Activated naive CD8-positive, alpha-beta T cell treated with anti-CD3 and anti-CD28 coated beads, Interleukin-2, amount 10 ng/mL, durations not matched to agents 7 days and 5 days (primary cell): ENCODE results near the gene C2. TPM values are rescaled to one million over a fixed set of nuclear protein-coding genes. Genes with fewer than 3 reads are reported as not detected.

Source experiments
- ATAC-seq: fragments of 150-1000 bp; cut with Tn5 transposase; one replicate; pipeline ENCODE4 v1.10.0; 2021; ENCODE audit warnings: low read depth, moderate library complexity
- POLR2A ChIA-PET: fragments of 350-600 bp; sonication (Branson Sonifier 250); formaldehyde crosslinking; loops from one replicate; lab custom pipeline; 2021; ENCODE audit warnings: antibody characterized with exemption; lab: Charles Lee
- DNase-seq: peaks from one replicate; pipeline ENCODE4 v3.0.0; 2021
- H3K27ac Mint-ChIP-seq: one replicate; pipeline ENCODE4 v1.8.0; 2022; ENCODE audit warnings: mild to moderate bottlenecking, mixed read lengths
- H3K27me3 Mint-ChIP-seq: one replicate; pipeline ENCODE4 v1.8.0; 2022; ENCODE audit warnings: mild to moderate bottlenecking, moderate library complexity, mixed read lengths
- H3K36me3 Mint-ChIP-seq: one replicate; pipeline ENCODE4 v1.8.0; 2021; ENCODE audit warnings: mild to moderate bottlenecking, mixed read lengths
- H3K4me1 Mint-ChIP-seq: one replicate; pipeline ENCODE4 v1.8.0; 2021; ENCODE audit warnings: mixed read lengths
- H3K4me3 Mint-ChIP-seq: one replicate; pipeline ENCODE4 v1.8.0; 2022; ENCODE audit warnings: mild to moderate bottlenecking, moderate library complexity, mixed read lengths
- H3K9me3 Mint-ChIP-seq: one replicate; pipeline ENCODE4 v1.8.0; 2021; ENCODE audit warnings: mixed read lengths
- total RNA-seq, 2 experiments: library from RNA; stranded (reverse); gene quantifications; one replicate each; pipeline ENCODE4 v1.2.3, GENCODE V29; 2021

The C2 gene
- total RNA-seq, 2 experiments from 2014 or later: 2.1 to 2.2 TPM

DNA sequence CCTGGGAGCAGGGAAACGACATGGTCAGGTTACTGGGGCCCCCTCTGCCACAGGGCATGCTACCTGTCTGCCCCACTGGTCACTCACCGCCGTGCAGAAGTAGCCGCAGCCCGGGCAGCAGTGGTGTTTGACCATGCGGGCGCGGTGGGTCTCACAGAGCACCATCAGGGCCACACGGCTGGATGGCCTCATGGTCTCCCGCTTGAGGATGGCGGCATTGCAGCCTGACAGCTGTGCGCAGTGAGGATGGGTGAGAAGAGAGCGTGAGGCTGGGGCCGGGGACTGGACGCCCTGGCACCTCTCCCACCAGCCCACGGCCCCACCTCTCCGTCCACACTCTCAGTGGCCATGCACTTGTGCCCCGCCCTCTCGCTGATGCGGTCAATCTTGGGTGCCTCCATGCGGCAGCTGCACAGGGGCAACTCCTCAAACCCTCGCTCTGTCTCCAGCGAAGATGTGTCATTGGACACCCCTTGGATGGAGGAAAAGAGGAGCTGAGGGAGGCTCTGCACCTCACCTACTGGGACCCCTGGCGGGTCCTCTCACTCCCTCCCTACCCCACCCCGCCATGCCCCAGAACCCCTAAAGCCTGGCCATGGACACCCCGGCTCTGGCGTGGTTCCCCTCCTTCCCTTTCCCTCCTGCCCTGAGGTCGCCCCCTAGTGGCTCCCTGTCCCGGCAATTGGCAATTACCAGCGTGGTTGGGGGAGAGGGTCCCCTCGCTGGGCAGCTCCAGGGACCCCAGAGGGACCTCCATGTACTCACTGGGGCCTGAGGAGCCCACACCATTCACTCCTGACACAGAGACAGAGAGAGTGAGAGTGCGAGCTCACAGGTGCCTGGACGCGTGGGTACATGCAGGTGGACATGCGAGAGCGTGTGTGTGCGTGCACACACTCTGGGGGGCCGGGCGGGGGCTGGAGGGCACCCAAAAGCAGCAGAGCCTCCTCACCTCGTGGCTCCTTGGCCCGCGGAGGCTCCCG is 39.0 kb upstream of the C2 start:
- H3K27ac Mint-ChIP-seq: no peak overlapping the region
- H3K36me3 Mint-ChIP-seq: peaks cover 19% of the 10 kb centered on the region
- DNase-seq (peak; percentile 75), ATAC-seq (peak; percentile 55)
- peaks cover 4% of the 10 kb centered on the region for H3K4me1 Mint-ChIP-seq
- H3K9me3 Mint-ChIP-seq: no peaks in the 10 kb centered on the region
- POLR2A ChIA-PET: interaction anchor here (0.7 to 1.6 kb wide), 3 partner anchors 9 to 53 kb away, joined by 3 to 7 read pairs (median 4); partner anchors contain the start of gene EHMT2
- H3K4me3 Mint-ChIP-seq: no peak overlapping the region
- H3K27me3 Mint-ChIP-seq: no peaks in the 10 kb centered on the region

DNA sequence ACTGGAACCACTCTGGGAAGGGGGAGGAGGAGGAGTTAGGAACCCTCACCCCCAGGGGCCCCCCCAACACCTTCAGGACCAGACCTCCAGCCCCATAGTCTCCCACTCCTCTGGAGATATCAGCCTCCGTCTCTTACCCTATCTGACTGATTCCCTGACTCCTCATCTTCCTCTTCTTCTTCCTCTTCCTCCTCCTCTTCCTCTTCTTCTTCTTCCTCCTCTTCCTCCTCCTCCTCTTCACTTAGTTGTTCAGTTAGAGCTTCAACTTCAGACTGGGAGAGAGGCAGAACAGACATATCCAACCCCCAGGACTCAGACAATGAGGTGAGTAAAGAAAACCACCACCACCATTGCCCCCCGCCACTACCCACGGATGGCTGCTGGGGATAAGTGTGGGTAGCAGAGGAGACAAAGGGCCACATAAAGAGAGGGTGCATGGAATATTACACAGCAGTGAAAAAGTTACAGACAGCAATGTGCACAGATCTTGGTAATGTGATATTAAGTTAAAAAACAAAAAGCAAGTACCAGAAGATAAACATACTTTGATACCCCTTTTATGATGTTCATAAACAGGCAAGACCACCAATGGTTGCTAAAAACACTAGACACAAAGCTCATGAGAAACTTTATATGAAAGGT is 38.1 kb upstream of the C2 start:
- H3K4me1 Mint-ChIP-seq: peaks cover 5% of the 10 kb centered on the region
- POLR2A ChIA-PET: interaction anchor here (0.5 to 0.8 kb wide), 2 partner anchors 8 to 9 kb away, joined by 3 to 7 read pairs; partner anchors contain the start of gene EHMT2
- no peaks in the 10 kb centered on the region for H3K9me3 Mint-ChIP-seq
- no peak overlapping the region for H3K27ac Mint-ChIP-seq
- H3K4me3 Mint-ChIP-seq: no peak overlapping the region
- no peaks in the 10 kb centered on the region for H3K27me3 Mint-ChIP-seq
- DNase-seq (no peak), ATAC-seq (no peak)
- H3K36me3 Mint-ChIP-seq: peaks cover 19% of the 10 kb centered on the region

DNA sequence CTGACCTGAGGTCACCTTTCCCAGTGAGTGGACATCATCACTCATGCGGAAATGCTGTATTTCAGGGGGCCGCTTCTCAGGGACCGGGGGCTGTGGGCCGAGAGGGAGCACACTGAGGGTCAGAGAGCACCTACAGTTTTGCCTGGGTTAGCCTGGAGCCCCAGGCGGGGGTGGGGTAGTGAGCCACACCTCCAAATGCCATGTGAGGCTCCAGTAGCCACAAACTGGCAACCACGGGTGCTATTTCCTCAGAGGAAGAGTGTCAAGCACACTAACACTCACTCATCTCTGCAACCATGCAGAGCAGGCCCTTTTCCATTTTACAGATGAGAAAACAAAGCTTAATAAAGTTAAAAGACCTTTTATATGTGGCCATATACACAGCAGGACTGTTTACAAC is 34.7 kb upstream of the C2 start:
- H3K4me3 Mint-ChIP-seq: no peak overlapping the region
- POLR2A ChIA-PET: no interaction called here
- H3K4me1 Mint-ChIP-seq: peaks cover 17% of the 10 kb centered on the region
- ATAC-seq: no peak
- H3K9me3 Mint-ChIP-seq: no peaks in the 10 kb centered on the region
- DNase-seq: no peak
- H3K36me3 Mint-ChIP-seq: peaks cover 19% of the 10 kb centered on the region
- no peaks in the 10 kb centered on the region for H3K27me3 Mint-ChIP-seq
- no peak overlapping the region for H3K27ac Mint-ChIP-seq

DNA sequence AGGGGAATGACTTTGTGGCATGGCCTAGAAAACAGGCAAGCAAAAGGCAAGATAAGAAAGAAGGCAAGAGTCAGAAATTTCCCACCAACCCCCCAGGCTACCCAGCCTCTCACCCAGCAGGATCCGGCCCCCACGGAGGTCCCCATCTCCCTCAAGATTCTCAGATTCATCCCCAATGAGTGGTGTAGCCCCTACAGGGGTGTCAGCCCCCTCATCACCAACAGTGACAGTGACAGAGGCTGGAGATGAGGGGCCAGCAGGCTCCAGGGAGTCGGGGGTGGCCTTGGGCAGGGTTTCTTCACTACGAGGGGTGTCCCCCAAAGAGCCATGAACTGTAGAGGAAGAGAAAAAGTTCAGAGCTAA is 31.0 kb upstream of the C2 start:
- H3K27ac Mint-ChIP-seq: peak overlapping the region; percentile 89
- H3K36me3 Mint-ChIP-seq: peaks cover 14% of the 10 kb centered on the region
- DNase-seq: no peak
- peaks cover 32% of the 10 kb centered on the region for H3K4me1 Mint-ChIP-seq
- H3K4me3 Mint-ChIP-seq: peak overlapping the region; percentile 91
- no peaks in the 10 kb centered on the region for H3K9me3 Mint-ChIP-seq
- ATAC-seq: no peak
- no peaks in the 10 kb centered on the region for H3K27me3 Mint-ChIP-seq
- POLR2A ChIA-PET: interaction anchor here (1.1 to 1.9 kb wide), 3 partner anchors 61 to 1076 kb away, joined by 4 to 6 read pairs (median 5); partner anchors contain the start of gene DDX39B

DNA sequence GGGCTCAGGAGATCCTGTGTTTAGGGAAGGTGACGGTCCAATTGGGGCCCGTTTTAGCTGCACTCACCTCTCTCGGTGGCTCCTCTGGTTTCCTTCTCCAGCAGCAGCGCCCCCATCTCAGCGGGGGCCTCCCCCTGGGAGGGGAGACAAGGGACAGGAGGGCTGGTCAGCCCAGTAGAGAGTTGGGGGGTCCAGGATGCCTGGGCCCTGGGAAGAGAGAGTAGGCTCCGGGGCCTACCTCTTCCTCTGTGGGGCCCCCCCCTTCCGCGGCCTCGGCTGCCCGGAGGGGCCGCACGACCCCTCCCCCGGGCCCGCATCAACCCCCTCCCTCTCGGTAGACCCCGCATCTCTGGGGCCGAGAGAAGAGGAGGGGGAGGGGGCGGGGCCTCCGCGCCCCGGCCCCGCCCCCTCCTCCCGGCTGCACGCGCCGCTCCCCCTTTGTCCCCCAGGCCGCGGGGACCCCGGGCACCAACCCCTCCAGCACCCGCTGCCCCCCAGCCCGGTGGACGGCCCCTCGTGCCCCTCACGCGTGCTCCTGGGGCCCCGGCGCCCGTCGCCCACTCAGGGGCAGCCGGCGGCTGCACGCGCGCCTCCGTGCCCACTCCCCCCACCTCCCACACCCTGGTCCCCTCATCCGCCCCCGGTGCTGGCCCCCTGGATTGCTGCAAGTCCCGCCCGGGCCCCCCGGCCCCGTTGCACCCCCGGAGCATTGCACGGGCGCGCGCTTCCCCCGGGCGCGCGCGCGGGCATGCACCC is 30.5 kb upstream of the C2 start:
- POLR2A ChIA-PET: interaction anchor here (0.6 to 1.9 kb wide), 18 partner anchors 8 to 1075 kb away, joined by 3 to 13 read pairs (median 4); partner anchors contain the start of genes ABHD16A, ATF6B, BAG6 and DDX39B

DNA sequence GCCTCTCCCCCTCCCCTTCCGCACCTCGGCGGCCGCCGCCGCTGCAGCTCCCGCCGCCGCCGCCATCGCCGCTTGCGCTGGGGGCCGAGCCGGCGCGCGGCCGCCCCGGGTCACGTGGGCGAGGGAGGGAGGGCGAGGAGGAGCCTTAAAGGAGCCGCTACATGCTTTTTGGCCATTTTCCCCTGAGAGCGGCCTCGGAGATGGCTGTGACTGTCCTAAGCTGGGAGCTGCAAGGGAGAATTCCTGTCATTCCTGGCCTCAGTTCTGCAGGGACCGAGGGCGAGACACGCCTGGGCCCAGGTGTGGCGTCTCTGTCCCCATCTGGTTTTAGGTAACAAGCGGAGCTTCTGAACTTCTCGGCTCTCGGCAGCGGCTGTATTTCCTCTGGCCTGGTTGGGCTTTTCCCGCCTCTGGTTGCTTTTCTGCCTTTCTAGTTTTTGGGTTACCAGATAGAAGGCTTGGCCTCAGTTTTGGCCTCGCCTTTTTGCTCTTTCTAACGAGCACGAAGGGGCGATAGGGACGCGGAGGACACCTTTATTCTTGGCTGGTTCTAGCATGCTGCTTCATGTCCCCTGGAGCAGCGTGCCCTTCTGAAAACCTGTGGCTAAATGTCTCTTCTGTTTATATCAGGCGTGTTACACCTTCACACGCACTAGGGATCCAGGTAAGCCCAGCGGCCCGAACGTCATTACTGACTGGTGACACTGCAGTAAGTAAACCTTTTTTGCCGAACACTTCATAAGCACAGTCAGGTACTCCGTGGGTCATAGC is 29.7 kb upstream of the C2 start, which contains the start of gene EHMT2:
Gene EHMT2, minus strand, starts transcription at position 87 of the 771 bp plus-strand sequence. Its CDS starts 21 bp downstream, at position 66.
- H3K4me1 Mint-ChIP-seq: peaks cover 36% of the 10 kb centered on the region
- H3K4me3 Mint-ChIP-seq: peak within 1 kb of the TSS; percentile 98
- DNase-seq (peak; percentile 93), ATAC-seq (peak; percentile 62)
- peaks cover 11% of the 10 kb centered on the region for H3K36me3 Mint-ChIP-seq
- H3K27me3 Mint-ChIP-seq: no peaks in the 10 kb centered on the region
- no peaks in the 10 kb centered on the region for H3K9me3 Mint-ChIP-seq
- H3K27ac Mint-ChIP-seq: peak within 1 kb of the TSS; percentile 94
- POLR2A ChIA-PET: interaction anchor here (0.6 to 1.9 kb wide), 23 partner anchors 8 to 1075 kb away, joined by 3 to 13 read pairs (median 4); partner anchors contain the start of genes ABHD16A, ATF6B, BAG6 and DDX39B

More for the DNA sequence above, 30.5 kb upstream of the C2 start:
- Mint-ChIP-seq H3K27ac (peak overlapping the region; percentile 89), H3K36me3 (peaks cover 14% of the 10 kb centered on the region), H3K9me3 (no peaks in the 10 kb centered on the region), H3K27me3 (no peaks in the 10 kb centered on the region), H3K4me1 (peaks cover 32% of the 10 kb centered on the region), H3K4me3 (peak overlapping the region; percentile 91)
- ATAC-seq (peak; percentile 3), DNase-seq (peak; percentile 45)

DNA sequence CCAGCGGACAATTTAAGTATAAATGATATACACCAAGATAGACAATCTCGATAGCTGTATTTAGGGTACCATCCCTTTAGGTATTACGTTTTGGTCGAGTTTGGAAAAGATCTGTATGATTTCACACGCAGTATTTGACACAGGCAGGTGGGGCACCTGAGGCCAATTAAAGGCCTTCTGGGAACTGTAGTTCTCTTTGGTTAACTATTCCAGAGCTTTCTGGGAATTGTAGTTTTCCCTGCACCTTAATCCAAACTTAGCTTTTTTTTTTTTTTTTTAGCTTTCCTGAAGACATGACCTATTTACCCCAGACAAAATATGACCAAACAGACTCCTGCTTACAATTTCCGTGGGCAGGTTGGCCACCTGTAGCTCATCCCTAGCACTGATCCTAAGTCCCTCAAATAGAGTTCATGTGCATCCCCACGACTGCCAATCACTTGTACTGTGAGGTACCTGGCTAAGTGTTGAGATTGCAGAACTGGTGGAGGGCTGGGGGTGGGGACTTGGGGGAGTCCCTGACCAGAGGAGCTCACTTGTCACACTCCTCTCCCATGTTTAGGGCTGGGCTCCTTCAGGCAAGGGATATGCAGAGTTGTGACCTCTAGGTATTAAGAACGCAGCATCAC is 29.0 kb upstream of the C2 start:
- DNase-seq: no peak

DNA sequence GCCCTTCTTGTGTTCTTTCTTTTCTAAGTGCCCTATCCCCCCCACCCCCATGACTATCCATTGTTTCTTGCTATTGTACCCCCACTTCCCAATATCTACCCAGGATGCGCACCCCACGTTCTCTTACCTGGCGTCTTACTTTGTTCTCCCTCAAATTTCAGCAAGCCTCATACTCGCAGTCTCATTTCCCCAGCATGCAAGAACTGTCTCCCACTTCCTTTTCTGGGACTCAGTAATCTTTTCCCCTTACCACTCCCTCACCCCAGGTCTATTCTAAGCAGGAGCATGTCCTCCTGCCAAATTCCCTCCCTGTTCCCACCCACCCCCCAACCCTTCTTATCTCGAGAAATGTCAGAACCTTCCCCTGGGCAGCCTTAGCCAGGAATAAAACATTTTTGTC is 28.3 kb upstream of the C2 start:
- H3K9me3 Mint-ChIP-seq: no peaks in the 10 kb centered on the region
- peaks cover 32% of the 10 kb centered on the region for H3K4me1 Mint-ChIP-seq
- H3K36me3 Mint-ChIP-seq: peaks cover 8% of the 10 kb centered on the region
- peak overlapping the region; percentile 17 for H3K27ac Mint-ChIP-seq
- no peaks in the 10 kb centered on the region for H3K27me3 Mint-ChIP-seq
- POLR2A ChIA-PET: no interaction called here
- DNase-seq (no peak), ATAC-seq (no peak)
- peak overlapping the region; percentile 71 for H3K4me3 Mint-ChIP-seq

More for the DNA sequence above, 29.0 kb upstream of the C2 start:
- peak overlapping the region; percentile 94 for H3K27ac Mint-ChIP-seq
- H3K4me1 Mint-ChIP-seq: peaks cover 34% of the 10 kb centered on the region
- peak overlapping the region; percentile 98 for H3K4me3 Mint-ChIP-seq
- POLR2A ChIA-PET: interaction anchor here (0.6 to 1.9 kb wide), 13 partner anchors 9 to 947 kb away, joined by 3 to 13 read pairs (median 4); partner anchors contain the start of genes ABHD16A, BAG6, DXO and NELFE
- no peaks in the 10 kb centered on the region for H3K27me3 Mint-ChIP-seq
- peak; percentile 11 for ATAC-seq
- no peaks in the 10 kb centered on the region for H3K9me3 Mint-ChIP-seq
- peaks cover 9% of the 10 kb centered on the region for H3K36me3 Mint-ChIP-seq

DNA sequence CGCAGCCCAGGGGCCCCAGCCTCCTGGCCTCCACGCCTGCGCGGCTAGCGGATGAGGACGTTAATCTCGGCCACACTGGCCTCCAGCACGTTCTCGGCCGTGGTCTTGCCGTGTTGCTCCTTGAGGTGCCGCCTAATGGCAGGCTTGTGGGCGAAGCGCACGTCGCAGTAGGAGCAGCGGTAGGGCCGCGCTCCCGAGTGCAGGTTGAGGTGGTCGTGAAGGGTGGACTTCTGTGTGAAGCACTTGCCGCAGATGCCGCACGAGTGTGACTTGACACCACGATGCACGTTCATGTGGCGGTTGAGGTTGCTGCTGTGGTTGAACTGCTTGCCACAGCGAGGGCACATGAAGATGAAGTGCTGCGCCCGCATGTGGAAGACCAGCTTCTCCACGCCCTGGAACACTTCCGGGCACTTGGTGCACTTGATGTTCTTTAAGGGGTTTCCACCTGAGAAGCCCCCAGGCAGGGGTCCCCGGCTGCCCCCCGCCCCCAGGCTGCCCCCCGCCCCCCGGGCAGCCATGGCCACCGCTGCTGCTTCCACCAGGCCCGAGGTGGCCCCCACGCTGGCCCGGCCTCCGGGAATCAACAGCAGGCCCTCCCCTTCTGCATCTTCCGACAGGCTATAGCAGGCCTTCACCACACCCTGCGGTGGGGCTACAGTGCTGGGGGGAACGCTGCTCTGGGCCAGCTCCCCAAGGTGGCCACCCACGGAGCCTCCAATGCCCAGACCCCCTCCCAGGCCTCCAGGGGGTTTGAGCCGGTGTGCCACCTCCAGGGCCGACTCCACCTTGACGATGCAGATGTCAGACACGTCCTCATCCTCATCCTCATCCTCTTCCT is 27.4 kb upstream of the C2 start:
- Mint-ChIP-seq H3K4me3 (peak overlapping the region; percentile 71), H3K36me3 (peaks cover 7% of the 10 kb centered on the region), H3K27ac (no peak overlapping the region), H3K27me3 (peaks cover 3% of the 10 kb centered on the region), H3K9me3 (no peaks in the 10 kb centered on the region), H3K4me1 (peaks cover 32% of the 10 kb centered on the region)
- DNase-seq (no peak), ATAC-seq (no peak)
- POLR2A ChIA-PET: no interaction called here

DNA sequence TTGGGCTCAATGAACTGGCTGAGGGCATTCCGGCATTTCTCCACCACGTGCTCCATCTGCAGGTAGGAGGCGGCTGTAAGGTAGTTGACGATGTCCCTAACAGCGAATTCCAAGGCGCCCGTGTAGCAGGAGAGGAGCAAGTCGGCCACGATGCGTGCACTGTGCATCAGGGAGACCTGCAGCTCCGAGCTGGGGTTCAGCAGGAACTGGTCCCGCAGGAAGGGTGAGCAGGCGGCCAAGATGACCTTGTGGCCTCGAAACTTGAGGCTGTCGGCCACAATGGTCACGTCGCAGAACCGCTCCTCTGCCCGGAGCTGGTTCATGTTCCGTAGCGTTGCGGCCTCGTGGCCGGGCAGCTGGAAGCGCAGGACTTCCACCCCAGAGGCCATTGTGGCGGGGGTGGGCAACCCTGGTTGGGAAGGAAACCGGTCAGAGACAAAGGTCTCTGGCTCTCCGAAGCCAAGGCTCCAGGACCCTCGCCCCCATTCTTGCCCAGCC is 26.6 kb upstream of the C2 start:
- H3K27ac Mint-ChIP-seq: no peak overlapping the region
- H3K4me3 Mint-ChIP-seq: peak overlapping the region; percentile 56
- no peaks in the 10 kb centered on the region for H3K9me3 Mint-ChIP-seq
- peaks cover 3% of the 10 kb centered on the region for H3K36me3 Mint-ChIP-seq
- peaks cover 28% of the 10 kb centered on the region for H3K4me1 Mint-ChIP-seq
- POLR2A ChIA-PET: interaction anchor here (0.9 kb wide), 1 partner anchor 71 kb away, joined by 4 read pairs; the partner anchor contains the start of gene DXO
- no peak for ATAC-seq
- peaks cover 3% of the 10 kb centered on the region for H3K27me3 Mint-ChIP-seq
- no peak for DNase-seq
